ENCODE measurements around the gene NOP58.

The NOP58 gene

GRCh38 chr2:202339071-202339870 is 73.7 kb downstream of the NOP58 start:
- peak; percentile 79 for ATAC-seq
- TF ChIP-seq CSRNP3 (CRISPR knock-in tag; IDR thresholded peaks at IDR 0.05) (no peak), ZNF565 (CRISPR knock-in tag; conservative IDR thresholded peaks at IDR 0.05; ENCODE audit: low read depth) (no peak), BACH2 (CRISPR knock-in tag; IDR thresholded peaks at IDR 0.05; ENCODE audit: borderline replicate concordance) (no peak), TCF4 (CRISPR knock-in tag; IDR thresholded peaks at IDR 0.05; ENCODE audit: borderline replicate concordance) (no peak)

GRCh38 chr2:202344178-202344577 is 78.6 kb downstream of the NOP58 start:
- ATAC-seq, result no peak
- TF ChIP-seq PPARA (CRISPR knock-in tag; IDR thresholded peaks at IDR 0.05; ENCODE audit: borderline replicate concordance), result no peak
- TF ChIP-seq GLIS3 (CRISPR knock-in tag; IDR thresholded peaks at IDR 0.05), result no peak

- ATAC-seq, result no peak
- TF ChIP-seq TOX (CRISPR knock-in tag; IDR thresholded peaks at IDR 0.05; ENCODE audit: borderline replicate concordance) (no peak), ZC3H10 (CRISPR knock-in tag; IDR thresholded peaks at IDR 0.05) (no peak), POU6F1 (CRISPR knock-in tag; IDR thresholded peaks at IDR 0.05; ENCODE audit: borderline replicate concordance, low read depth) (no peak), ZNF70 (CRISPR knock-in tag; IDR thresholded peaks at IDR 0.05) (no peak), RARB (CRISPR knock-in tag; IDR thresholded peaks at IDR 0.05) (no peak), PPARA (CRISPR knock-in tag; IDR thresholded peaks at IDR 0.05; ENCODE audit: borderline replicate concordance) (no peak), GLIS3 (CRISPR knock-in tag; IDR thresholded peaks at IDR 0.05) (no peak), ISL1 (CRISPR knock-in tag; IDR thresholded peaks at IDR 0.05) (no peak), CSDC2 (CRISPR knock-in tag; IDR thresholded peaks at IDR 0.05) (no peak), CREB5 (CRISPR knock-in tag; IDR thresholded peaks at IDR 0.05; ENCODE audit: low read depth) (no peak), ARNTL (CRISPR knock-in tag; IDR thresholded peaks at IDR 0.05; ENCODE audit: borderline replicate concordance, low read depth) (no peak), ZFP3 (CRISPR knock-in tag; IDR thresholded peaks at IDR 0.05) (no peak), ESRRG (CRISPR knock-in tag; IDR thresholded peaks at IDR 0.05) (no peak), ZNF8 (CRISPR knock-in tag; IDR thresholded peaks at IDR 0.05) (no peak), OSR1 (CRISPR knock-in tag; IDR thresholded peaks at IDR 0.05) (no peak), ZNF565 (CRISPR knock-in tag; conservative IDR thresholded peaks at IDR 0.05; ENCODE audit: low read depth) (no peak), ZFP30 (CRISPR knock-in tag; IDR thresholded peaks at IDR 0.05) (no peak), TSHZ2 (CRISPR knock-in tag; IDR thresholded peaks at IDR 0.05) (no peak)
Observed at GRCh38 chr2:202346180-202346579, 80.6 kb downstream of the NOP58 start.

All from SK-N-SH treated with all-trans-retinoic acid at 6 μM for 48 hours (cell line).